ENCODE data around the gene P2RX5.
A peak's percentile ranks its signal among the peaks of the same experiment; 100 is the strongest.

Gene P2RX5

GRCh38 chr17:3639981-3640596 is 55.9 kb downstream of the P2RX5 start:
- no peak overlapping the region for H3K27ac ChIP-seq (ENCODE audit: low read depth, low read length)
- no peak overlapping the region for H3K9ac ChIP-seq (ENCODE audit: low read length)
- H3K27me3 ChIP-seq (ENCODE audit: control insufficient read depth, insufficient read depth, low read length): no peaks in the 10 kb centered on the region
- no peaks in the 10 kb centered on the region for H3K4me1 ChIP-seq (ENCODE audit: control insufficient read depth, insufficient read depth, low read length)
- H3K36me3 ChIP-seq (ENCODE audit: control insufficient read depth, insufficient read depth, low read length): no peaks in the 10 kb centered on the region
- H3K4me3 ChIP-seq (ENCODE audit: low read length): no peak overlapping the region

- H3K4me1 ChIP-seq (ENCODE audit: control insufficient read depth, insufficient read depth, low read length): no peaks in the 10 kb centered on the region
- peak overlapping the region; percentile 98 for H3K27ac ChIP-seq (ENCODE audit: low read depth, low read length)
- peak overlapping the region; percentile 98 for H3K4me3 ChIP-seq (ENCODE audit: low read length)
- H3K9ac ChIP-seq (ENCODE audit: low read length): peak overlapping the region; percentile 80
- no peaks in the 10 kb centered on the region for H3K27me3 ChIP-seq (ENCODE audit: control insufficient read depth, insufficient read depth, low read length)
- H3K36me3 ChIP-seq (ENCODE audit: control insufficient read depth, insufficient read depth, low read length): no peaks in the 10 kb centered on the region
Observed at GRCh38 chr17:3636908-3637373, 59.0 kb downstream of the P2RX5 start.

DNA sequence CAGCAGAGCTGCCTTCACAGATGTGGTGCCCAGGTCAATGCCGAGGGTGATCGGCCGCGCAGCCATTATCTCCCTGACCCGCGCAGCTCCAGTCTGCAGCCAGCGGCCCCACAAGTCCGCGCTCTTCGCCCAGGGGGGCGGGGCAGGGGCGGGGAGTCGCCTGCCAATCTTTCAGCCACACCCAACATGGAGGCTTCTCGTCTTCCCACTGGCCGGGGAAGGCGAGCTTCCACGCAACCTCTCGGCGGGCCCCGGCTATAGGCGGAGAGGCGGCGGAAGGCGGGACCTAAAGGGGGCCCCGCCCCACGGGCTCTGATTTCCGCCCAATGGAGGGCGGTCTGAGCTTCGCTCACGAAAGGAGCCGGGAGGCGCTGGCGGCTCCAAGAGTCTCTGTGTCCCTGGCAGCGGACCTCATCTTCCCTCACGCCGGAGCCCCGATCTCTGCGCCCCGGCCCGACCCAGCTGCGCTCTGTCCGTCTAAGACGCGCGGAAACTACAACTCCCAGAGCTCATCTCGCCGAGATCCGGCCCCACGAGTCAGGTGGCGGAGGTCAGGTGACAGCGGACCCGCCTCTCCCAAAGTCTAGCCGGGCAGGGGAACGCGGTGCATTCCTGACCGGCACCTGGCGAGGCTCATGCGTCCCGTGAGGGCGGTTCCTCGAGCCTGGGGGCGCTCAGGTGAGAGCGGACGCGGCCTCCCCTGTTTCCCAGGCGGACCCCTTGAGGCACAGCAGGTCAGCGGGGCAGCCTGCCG is 59.6 kb downstream of the P2RX5 start, which contains the start of the genes CTNS and SHPK:
Gene CTNS (plus strand): TSS at position 607 of the 754 bp plus-strand sequence. CDS start 3,447 bp downstream, outside the sequence.
Gene SHPK (minus strand): TSS at position 97 of the 754 bp plus-strand sequence. CDS start 31 bp downstream, at position 66.
- Histone ChIP-seq H3K27ac (ENCODE audit: low read depth, low read length) (peak within 1 kb of the TSS; percentile 98), H3K4me3 (ENCODE audit: low read length) (peak within 1 kb of the TSS; percentile 98), H3K27me3 (ENCODE audit: control insufficient read depth, insufficient read depth, low read length) (no peaks in the 10 kb centered on the region), H3K36me3 (ENCODE audit: control insufficient read depth, insufficient read depth, low read length) (no peaks in the 10 kb centered on the region), H3K9ac (ENCODE audit: low read length) (peak within 1 kb of the TSS; percentile 80), H3K4me1 (ENCODE audit: control insufficient read depth, insufficient read depth, low read length) (no peaks in the 10 kb centered on the region)

DNA sequence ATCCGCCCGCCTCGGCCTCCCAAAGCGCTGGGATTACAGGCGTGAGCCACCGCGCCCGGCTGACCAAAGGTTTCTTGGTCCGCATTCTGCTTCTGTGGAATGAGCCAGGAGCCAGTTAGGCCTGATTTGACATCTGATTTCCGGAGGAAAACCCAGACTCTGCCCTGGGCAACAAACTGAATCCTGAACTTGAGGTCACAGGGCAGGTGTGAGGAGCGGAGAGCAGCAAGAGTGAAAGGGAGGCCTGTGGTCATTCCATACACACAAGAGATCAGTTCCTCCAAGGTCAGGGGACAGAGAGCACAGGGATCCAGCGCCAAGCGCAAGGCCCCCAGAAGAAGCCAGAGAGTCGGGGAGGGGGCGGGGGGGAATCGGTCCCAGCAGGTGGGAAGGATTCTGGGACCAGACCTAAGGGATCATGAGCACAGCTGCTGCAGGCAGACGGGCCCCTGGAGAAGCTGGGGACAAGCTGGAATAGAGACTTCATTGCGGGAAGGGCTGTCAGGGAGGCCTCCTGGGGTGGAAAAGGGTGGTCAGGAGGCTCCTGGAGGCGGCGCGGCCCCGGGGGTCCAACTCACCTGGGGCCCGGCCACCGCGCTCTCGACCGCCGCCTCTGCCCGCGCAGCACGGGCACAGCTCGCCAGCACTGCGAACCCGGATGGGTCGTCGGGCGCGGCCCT is 60.3 kb downstream of the P2RX5 start:
- peak overlapping the region; percentile 98 for H3K27ac ChIP-seq (ENCODE audit: low read depth, low read length)
- H3K27me3 ChIP-seq (ENCODE audit: control insufficient read depth, insufficient read depth, low read length): no peaks in the 10 kb centered on the region
- H3K4me1 ChIP-seq (ENCODE audit: control insufficient read depth, insufficient read depth, low read length): no peaks in the 10 kb centered on the region

DNA sequence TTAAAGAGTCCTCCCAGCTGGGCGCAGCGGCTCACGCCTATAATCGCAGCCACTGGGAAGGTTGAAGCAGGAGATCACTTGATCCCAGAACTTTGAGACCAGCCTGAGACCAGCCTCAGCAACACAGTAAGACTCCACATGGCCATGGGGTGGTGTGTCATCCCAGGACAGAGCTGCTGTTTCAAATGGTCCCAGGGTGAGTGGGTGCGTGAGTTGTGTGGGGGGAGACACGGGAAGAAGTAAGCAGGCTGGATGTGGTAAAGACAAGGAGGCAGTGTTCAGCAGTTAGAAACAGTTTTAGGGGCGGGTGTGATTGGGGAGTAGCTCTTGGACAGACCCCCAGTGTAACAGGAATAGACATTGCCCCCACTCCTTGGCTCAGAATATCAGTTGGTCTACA is 63.7 kb downstream of the P2RX5 start:
- Histone ChIP-seq H3K4me1 (ENCODE audit: control insufficient read depth, insufficient read depth, low read length) (no peaks in the 10 kb centered on the region), H3K9ac (ENCODE audit: low read length) (no peak overlapping the region), H3K27me3 (ENCODE audit: control insufficient read depth, insufficient read depth, low read length) (no peaks in the 10 kb centered on the region), H3K36me3 (ENCODE audit: control insufficient read depth, insufficient read depth, low read length) (peaks cover 11% of the 10 kb centered on the region), H3K4me3 (ENCODE audit: low read length) (no peak overlapping the region), H3K27ac (ENCODE audit: low read depth, low read length) (no peak overlapping the region)

More for the DNA sequence above, 60.3 kb downstream of the P2RX5 start:
- H3K9ac ChIP-seq (ENCODE audit: low read length): peak overlapping the region; percentile 80
- no peaks in the 10 kb centered on the region for H3K36me3 ChIP-seq (ENCODE audit: control insufficient read depth, insufficient read depth, low read length)
- peak overlapping the region; percentile 93 for H3K4me3 ChIP-seq (ENCODE audit: low read length)

DNA sequence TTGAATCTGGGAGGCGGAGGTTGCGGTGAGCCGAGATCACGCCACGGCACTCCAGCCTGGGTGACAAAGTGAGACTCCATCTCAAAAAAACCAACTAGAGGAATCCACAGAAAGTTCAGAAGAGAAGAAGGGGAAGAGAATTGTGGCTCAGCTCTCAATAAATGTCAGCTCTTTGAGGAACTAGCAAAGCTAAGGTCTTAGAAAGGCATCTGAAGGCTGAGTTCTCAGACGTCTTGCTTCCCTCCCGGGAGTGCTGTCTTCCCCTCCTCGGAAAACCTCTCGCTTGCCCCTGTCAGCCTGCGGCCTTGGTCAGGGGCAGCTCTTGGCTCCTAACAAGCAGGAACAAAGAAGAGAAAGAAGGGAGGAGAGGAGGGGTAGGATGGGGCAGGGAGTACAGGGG is 65.2 kb downstream of the P2RX5 start:
- Histone ChIP-seq H3K9ac (ENCODE audit: low read length) (no peak overlapping the region), H3K36me3 (ENCODE audit: control insufficient read depth, insufficient read depth, low read length) (peaks cover 13% of the 10 kb centered on the region), H3K4me3 (ENCODE audit: low read length) (no peak overlapping the region), H3K4me1 (ENCODE audit: control insufficient read depth, insufficient read depth, low read length) (no peaks in the 10 kb centered on the region), H3K27me3 (ENCODE audit: control insufficient read depth, insufficient read depth, low read length) (no peaks in the 10 kb centered on the region), H3K27ac (ENCODE audit: low read depth, low read length) (no peak overlapping the region)

- Histone ChIP-seq H3K4me1 (ENCODE audit: control insufficient read depth, insufficient read depth, low read length) (no peaks in the 10 kb centered on the region), H3K4me3 (ENCODE audit: low read length) (no peak overlapping the region), H3K27me3 (ENCODE audit: control insufficient read depth, insufficient read depth, low read length) (no peaks in the 10 kb centered on the region), H3K27ac (ENCODE audit: low read depth, low read length) (no peak overlapping the region), H3K9ac (ENCODE audit: low read length) (no peak overlapping the region), H3K36me3 (ENCODE audit: control insufficient read depth, insufficient read depth, low read length) (peaks cover 20% of the 10 kb centered on the region)
Observed at GRCh38 chr17:3627769-3628167, 68.2 kb downstream of the P2RX5 start.

DNA sequence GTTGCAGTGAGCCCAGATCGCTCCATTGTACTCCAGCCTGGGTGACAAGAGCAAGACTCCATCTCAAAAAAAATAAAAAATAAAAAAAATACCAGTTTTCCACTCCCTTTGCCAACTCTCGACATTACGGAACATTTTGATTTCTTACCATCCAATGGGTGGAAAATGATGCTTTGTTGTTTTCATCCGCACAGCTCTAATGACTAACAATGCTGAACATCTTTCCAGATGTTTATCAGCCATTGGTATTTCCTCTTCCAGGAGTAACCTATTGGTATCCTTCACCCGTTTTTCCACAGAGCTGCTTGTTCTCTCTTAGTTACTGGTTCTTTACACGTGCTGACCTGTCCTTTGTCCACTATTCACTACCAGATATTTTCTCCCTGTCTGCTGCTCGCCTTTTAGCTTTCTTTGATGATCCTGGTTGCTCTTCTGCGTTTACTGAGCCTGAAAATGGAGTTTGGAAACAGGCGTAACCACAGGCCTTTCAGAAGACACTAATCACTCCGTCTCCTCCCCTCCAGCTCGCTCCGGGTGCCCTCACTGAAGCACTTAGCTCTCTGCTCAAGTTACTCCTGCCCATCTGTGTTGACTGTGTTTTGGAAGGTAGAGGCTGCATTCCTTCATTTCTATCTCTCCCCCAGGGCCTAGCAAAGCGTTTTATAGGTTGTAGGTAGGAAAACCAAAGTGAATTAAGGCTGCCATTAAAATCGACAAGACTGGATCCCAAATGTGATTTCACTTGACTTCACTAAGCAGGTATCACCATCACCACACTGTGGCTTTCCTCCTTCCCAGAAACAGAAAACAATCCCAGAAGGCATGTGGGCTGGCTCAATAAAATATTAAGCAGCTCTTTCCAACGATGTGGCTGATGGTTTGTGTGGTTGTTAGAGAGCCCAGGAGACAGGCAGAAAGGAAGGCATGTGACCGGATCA is 68.9 kb downstream of the P2RX5 start:
- Histone ChIP-seq H3K36me3 (ENCODE audit: control insufficient read depth, insufficient read depth, low read length) (peaks cover 22% of the 10 kb centered on the region), H3K4me1 (ENCODE audit: control insufficient read depth, insufficient read depth, low read length) (no peaks in the 10 kb centered on the region), H3K4me3 (ENCODE audit: low read length) (no peak overlapping the region), H3K27me3 (ENCODE audit: control insufficient read depth, insufficient read depth, low read length) (no peaks in the 10 kb centered on the region), H3K9ac (ENCODE audit: low read length) (no peak overlapping the region), H3K27ac (ENCODE audit: low read depth, low read length) (no peak overlapping the region)

Data from rectal smooth muscle tissue (tissue), 1 donor.